ENCODE data around the gene ERAL1. TPM values are rescaled to one million over a fixed set of nuclear protein-coding genes. Genes with fewer than 3 reads are reported as not detected.

Gene ERAL1
- total and polyA plus RNA-seq, 2 donors (not counting 1 experiment from before 2014, with no cell fraction given), result 35.9 to 45.7 TPM

GRCh38 chr17:28853295-28853694, 1.5 kb upstream of the ERAL1 start:
- Histone ChIP-seq H4K20me1 (ENCODE audit: control insufficient read depth, insufficient read depth, low read length, poor library complexity, severe bottlenecking) (no peaks in the 10 kb centered on the region), H3K4me3 (ENCODE audit: control extremely low read depth in 1 of 5, extremely low read depth in 1 of 5, insufficient read depth in 1 of 5, low read depth in 2 of 5, low read length in 4 of 5) (no peak overlapping the region), H3K27ac (ENCODE audit: low read length in 2 of 2) (no peak overlapping the region), H3K36me3 (replicated peaks in 1 of 2; ENCODE audit: control extremely low read depth in 1 of 2, control insufficient read depth in 1 of 2, extremely low read depth in 1 of 2, insufficient read depth in 2 of 2, low read length in 1 of 2) (peaks cover 0 to 11% of the 10 kb centered on the region in 2 experiments), H3K79me2 (ENCODE audit: control insufficient read depth, insufficient read depth, low read length) (peaks cover 14% of the 10 kb centered on the region), H3K27me3 (replicated peaks in 1 of 4; ENCODE audit: control extremely low read depth in 1 of 4, control insufficient read depth in 3 of 4, insufficient read depth in 4 of 4, low read length in 3 of 4) (no peaks in the 10 kb centered on the region), H3K4me2 (replicated peaks; ENCODE audit: low read depth, low read length, poor library complexity, severe bottlenecking) (no peak overlapping the region), H3K9ac (ENCODE audit: low read length) (no peak overlapping the region), H3K4me1 (ENCODE audit: control insufficient read depth in 2 of 2, insufficient read depth in 2 of 2, low read length in 2 of 2) (peaks cover 10 to 16% of the 10 kb centered on the region in 2 donors), H3K9me3 (ENCODE audit: control extremely low read depth in 1 of 3, control insufficient read depth in 2 of 3, insufficient read depth in 1 of 3, low read length in 2 of 3) (no peaks in the 10 kb centered on the region), H2AFZ (ENCODE audit: insufficient read depth, low read depth, low read length, poor library complexity, severe bottlenecking) (no peak overlapping the region)
- ChIA-PET POLR2A (interaction anchor here (0.6 to 1.0 kb wide), 2 partner anchors 11 to 12 kb away, joined by 3 to 6 read pairs; partner anchors contain the start of gene FAM222B), CTCF (interaction anchor here (0.7 to 1.4 kb wide), 5 partner anchors 11 to 191 kb away, joined by 3 to 6 read pairs (median 5); partner anchors contain the start of gene FLOT2)
- ATAC-seq (ENCODE audit: low read depth) (no peak), DNase-seq (no peak)
- Mint-ChIP-seq H3K27ac (peak overlapping the region; percentile 41), H3K27me3 (no peaks in the 10 kb centered on the region), H3K4me3 (peak overlapping the region; percentile 41), H3K9me3 (ENCODE audit: insufficient read depth) (no peaks in the 10 kb centered on the region), H3K4me1 (peaks cover 17% of the 10 kb centered on the region)
- WGBS (ENCODE audit: insufficient coverage), result 100% methylated on average over 1 of the region's 2 CpGs
- intact Hi-C loops (cut with micrococcal nuclease), result no loop called here
- TF ChIP-seq CTCF (IDR thresholded peaks at IDR 0.05) (no peak), EZH2 (IDR thresholded peaks at IDR 0.05; ENCODE audit: borderline replicate concordance, insufficient read depth, low read depth, low read length, poor library complexity, severe bottlenecking) (no peak)

- H3K27me3 ChIP-seq (replicated peaks in 1 of 4; ENCODE audit: control extremely low read depth in 1 of 4, control insufficient read depth in 3 of 4, insufficient read depth in 4 of 4, low read length in 3 of 4), result no peaks in the 10 kb centered on the region
- H3K4me3 Mint-ChIP-seq, result peak overlapping the region; percentile 96
- no peaks in the 10 kb centered on the region for H3K9me3 ChIP-seq (ENCODE audit: control extremely low read depth in 1 of 3, control insufficient read depth in 2 of 3, insufficient read depth in 1 of 3, low read length in 2 of 3)
- H3K4me1 ChIP-seq (ENCODE audit: control insufficient read depth in 2 of 2, insufficient read depth in 2 of 2, low read length in 2 of 2), result peaks cover 10 to 16% of the 10 kb centered on the region in 2 donors
- intact Hi-C loops (cut with micrococcal nuclease), result loop anchor here (2.0 kb wide), 1 partner anchor 137 kb away; the partner anchor contains the start of gene RPL23A
- CTCF ChIA-PET, result interaction anchor here (0.9 to 1.1 kb wide), 5 partner anchors 10 to 92 kb away, joined by 3 to 4 read pairs (median 3); no protein-coding TSS in a partner anchor
- peak overlapping the region; percentile 97 for H3K4me2 ChIP-seq (replicated peaks; ENCODE audit: low read depth, low read length, poor library complexity, severe bottlenecking)
- no peak for DNase-seq
- no peak for TF ChIP-seq CTCF (IDR thresholded peaks at IDR 0.05)
- no peak for TF ChIP-seq EZH2 (IDR thresholded peaks at IDR 0.05; ENCODE audit: borderline replicate concordance, insufficient read depth, low read depth, low read length, poor library complexity, severe bottlenecking)
- POLR2A ChIA-PET, result interaction anchor here (0.7 to 1.2 kb wide), 3 partner anchors 13 to 42 kb away, joined by 3 to 6 read pairs (median 4); partner anchors contain the start of genes FAM222B and FLOT2
- H3K27ac ChIP-seq (ENCODE audit: low read length in 2 of 2), result peak overlapping the region; percentile 59 to 75
- no peaks in the 10 kb centered on the region for H3K27me3 Mint-ChIP-seq
- H3K9me3 Mint-ChIP-seq (ENCODE audit: insufficient read depth), result no peaks in the 10 kb centered on the region
- peak overlapping the region; percentile 61 to 93 (median 82) for H3K4me3 ChIP-seq (ENCODE audit: control extremely low read depth in 1 of 5, extremely low read depth in 1 of 5, insufficient read depth in 1 of 5, low read depth in 2 of 5, low read length in 4 of 5)
- H3K4me1 Mint-ChIP-seq, result peaks cover 17% of the 10 kb centered on the region
- peak overlapping the region; percentile 90 for H3K27ac Mint-ChIP-seq
- peaks cover 0 to 22% of the 10 kb centered on the region in 2 experiments for H3K36me3 ChIP-seq (replicated peaks in 1 of 2; ENCODE audit: control extremely low read depth in 1 of 2, control insufficient read depth in 1 of 2, extremely low read depth in 1 of 2, insufficient read depth in 2 of 2, low read length in 1 of 2)
- peak overlapping the region; percentile 76 for H3K9ac ChIP-seq (ENCODE audit: low read length)
- 13% methylated on average over 3 of the region's 5 CpGs for WGBS (ENCODE audit: insufficient coverage)
- peak overlapping the region; percentile 98 for H2AFZ ChIP-seq (ENCODE audit: insufficient read depth, low read depth, low read length, poor library complexity, severe bottlenecking)
- peaks cover 14% of the 10 kb centered on the region for H3K79me2 ChIP-seq (ENCODE audit: control insufficient read depth, insufficient read depth, low read length)
- ATAC-seq (ENCODE audit: low read depth), result no peak
- H4K20me1 ChIP-seq (ENCODE audit: control insufficient read depth, insufficient read depth, low read length, poor library complexity, severe bottlenecking), result no peaks in the 10 kb centered on the region
Observed at GRCh38 chr17:28855336-28855679, 492 bp downstream of the ERAL1 start.
